Dedifferentiated amniotic fluid mesenchymal stem cell (primary cell): Measurements from ENCODE around the gene C16orf95.
"Not testable (repeated sequence)": the region's sequence is repeated elsewhere in the genome, so short reads cannot be mapped to it uniquely, and the experiment has no call there.

Experiments
- DNase-seq: peaks from one replicate; pipeline ENCODE4 v3.0.0-alpha.2; 2016; ENCODE audit errors: extremely low spot score

The C16orf95 gene

DNA sequence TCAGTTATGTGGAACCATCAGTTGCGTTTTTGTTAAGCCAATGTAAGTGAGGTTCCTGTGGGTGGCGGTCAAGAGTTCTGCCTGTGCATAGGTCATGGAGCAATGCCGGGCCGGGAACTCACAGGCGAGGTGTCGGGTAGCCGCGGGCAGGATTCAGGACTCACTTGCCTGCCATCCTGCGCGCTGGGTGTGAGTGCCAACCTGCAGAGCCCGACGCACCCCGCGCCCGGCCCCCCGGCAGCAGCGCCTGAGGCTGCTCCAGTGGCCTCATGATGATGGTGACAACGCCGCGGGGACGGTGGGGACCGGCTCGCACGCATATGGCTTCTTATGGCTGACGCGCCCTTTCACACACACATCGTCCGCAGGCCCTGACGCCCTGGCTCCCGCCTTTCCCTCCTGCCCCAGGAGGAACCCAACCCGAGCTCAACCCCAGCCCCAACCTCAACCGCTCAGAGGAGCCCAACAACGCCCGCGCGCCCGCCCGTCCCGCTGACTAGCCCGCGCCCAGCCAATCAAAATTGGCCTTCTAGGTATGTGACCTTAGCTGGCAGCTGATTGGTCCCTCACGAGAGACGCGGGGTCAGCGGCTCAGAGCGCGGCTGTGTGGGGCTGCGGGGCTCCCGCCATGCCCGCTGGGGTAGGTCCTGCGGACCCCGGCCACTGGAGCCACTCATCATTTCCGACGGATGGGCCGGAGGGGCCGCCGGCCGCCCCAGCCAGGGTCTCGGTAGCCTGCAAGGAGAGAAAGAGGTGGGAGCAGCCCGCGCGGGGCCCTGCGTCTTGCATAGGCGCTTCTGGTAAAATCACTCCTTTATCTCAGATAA, at the start of gene C16orf95:
Gene C16orf95, minus strand, starts transcription at position 470 of the 827 bp plus-strand sequence. Its CDS starts 150 bp downstream, at position 320.
- peak; percentile 96 for DNase-seq

DNA sequence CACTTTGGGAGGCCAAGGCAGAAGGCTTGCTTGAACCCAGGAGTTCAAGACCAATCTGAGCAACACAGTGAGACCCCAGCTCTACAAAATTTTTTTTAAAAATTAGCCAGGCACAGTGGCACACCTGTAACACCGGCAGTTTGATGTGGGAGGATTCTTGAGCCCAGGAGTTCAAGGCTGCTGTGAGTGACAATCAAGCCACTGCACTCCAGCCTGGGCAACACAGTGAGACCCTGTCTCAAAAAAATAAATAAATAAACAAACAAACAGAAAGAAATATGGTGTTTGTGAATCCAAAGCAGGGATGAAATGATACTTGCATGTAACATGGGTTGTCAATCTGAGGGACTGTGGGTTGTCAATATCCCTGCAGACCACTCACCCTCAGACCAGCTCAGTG, 49.7 kb upstream of the C16orf95 start:
- no peak for DNase-seq

- DNase-seq: no peak
These were observed 49.1 kb upstream of the C16orf95 start for GRCh38 chr16:87366288-87366687.

DNA sequence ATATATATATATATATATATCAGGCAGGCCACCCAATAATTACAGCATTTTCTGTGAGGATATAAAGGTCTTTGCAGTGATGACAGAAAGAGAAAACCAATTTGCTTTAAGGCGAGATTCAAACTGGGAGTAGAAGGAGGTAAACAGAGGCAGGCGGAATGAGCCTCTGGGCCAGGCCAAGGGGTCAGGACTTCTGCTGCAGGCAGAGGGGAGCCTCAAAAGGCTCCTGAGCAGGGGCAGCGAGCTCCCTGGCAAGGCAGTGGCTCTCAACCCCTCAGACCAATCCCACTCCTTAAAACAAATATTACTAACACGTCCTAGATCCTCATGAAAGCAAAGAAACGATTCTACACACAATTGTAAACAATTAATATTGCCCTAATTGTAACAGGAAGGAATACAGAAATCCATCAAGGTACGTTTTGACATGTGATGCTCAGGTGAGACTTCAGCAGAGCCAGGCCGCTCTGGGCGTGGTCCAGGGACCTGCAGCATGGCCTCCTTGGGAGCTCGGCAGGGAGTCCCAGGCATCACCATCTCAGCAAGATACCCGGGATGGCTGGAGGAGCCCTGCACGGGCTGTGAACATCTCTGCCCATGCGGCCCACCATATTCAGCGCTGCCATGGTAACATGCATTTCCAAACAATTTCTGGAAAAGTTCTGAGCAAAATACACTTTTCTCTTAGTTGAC, 48.0 kb upstream of the C16orf95 start:
- DNase-seq: no peak

DNA sequence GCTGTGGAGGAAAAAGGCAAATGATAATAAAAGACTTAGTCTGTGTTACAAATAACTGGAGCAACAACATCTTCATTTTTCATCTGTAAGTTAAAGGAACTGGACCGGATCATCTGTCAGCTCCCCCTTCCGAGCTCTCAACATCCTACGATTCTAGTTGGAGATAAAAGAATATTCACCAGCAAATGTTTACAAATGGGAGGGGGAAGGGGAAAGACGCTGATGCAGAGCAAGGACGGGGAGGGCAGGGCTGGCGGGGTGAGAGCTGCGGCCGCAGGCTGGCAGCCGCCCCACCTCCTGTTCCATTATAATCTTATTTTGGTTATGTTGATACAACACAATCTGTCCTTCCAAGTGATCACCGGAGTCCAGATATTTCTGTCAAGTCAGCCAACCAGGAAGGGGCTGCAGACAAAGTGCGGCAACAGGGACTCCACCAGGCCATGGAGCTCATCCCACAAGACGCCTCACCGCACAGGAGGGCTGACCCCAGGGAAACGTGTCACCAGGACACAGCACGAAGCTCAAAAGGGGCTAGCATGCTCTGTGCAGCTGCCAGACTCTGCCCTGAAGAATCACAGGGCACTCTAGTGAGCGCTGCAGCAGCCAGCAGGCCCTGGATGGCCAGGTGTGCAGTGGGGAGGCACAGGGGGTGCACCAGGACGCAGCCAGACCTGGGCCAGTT, 46.7 kb upstream of the C16orf95 start:
- no peak for DNase-seq

- DNase-seq: not testable (repeated sequence)
These were observed 45.8 kb upstream of the C16orf95 start for GRCh38 chr16:87362828-87363559.

DNA sequence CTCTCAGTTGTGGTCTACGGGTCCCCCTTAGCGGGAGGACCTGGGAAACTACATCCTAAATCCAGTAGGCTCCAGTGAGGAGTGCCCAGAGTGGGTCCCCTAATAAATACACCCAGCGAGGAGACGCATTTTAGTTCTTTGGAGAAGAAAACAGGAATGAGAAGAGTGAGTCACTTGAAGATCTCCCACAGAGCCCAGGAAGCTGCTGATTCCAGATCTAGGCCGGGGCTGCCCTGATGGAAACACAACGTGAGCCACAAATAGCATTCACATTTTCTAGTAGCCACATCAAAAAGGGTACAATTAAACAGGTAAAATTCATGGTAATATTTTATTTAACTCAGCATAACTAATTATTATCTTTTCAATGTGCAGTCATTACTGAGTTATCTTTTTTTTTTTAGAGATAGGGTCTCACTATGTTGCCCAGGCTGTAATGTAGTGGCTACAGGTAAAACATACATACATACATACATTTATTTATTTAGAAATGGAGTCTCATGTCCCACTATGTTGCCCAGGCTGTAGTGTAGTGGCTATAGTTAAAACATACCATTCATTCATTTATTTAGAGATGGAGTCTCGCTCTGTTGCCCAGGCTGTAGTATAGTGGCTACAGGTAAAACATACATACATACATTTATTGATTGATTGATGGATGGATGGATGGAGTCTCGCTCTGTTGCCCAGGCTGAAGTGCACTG, 44.9 kb upstream of the C16orf95 start:
- no peak for DNase-seq

- no peak for DNase-seq
These were observed 43.8 kb upstream of the C16orf95 start for GRCh38 chr16:87360862-87361610.

DNA sequence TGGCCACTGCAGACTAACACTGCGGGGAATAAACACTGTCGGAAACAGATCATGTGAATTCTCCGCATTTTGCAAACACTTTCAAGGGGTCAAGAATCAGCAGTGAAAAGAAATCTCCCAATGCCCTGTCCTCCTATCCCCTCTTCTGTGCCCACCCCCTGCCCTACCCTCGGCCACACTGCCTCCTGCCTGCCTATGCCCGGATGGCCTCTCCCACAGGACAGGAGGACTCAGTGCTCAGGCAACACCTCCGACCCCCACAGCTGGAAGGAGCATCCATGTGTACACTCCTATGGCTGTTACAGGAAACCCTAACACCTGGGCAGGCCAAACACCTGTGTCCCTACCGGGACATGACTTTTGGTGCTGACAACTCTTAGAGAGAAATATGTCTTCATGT, 41.9 kb upstream of the C16orf95 start:
- DNase-seq: no peak

DNA sequence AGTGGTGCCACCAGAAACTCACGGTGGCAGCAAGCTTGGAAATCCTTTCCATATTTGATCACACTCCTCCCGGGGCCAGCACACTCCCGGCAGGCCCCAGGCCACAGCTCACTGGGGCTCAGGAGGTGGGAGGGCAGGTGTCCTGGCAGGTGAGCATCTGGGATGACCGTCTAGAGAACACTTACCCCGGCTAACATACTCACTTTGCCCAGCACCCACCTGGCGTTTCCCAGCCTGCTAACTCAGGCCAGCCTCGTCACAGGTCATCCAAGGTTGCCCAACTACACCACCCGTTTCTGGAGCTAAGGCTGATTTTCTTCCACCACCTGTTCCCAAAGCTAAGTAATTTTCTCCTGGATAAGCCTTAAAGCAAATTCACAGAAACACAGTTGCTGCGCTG, 41.5 kb upstream of the C16orf95 start:
- no peak for DNase-seq

DNA sequence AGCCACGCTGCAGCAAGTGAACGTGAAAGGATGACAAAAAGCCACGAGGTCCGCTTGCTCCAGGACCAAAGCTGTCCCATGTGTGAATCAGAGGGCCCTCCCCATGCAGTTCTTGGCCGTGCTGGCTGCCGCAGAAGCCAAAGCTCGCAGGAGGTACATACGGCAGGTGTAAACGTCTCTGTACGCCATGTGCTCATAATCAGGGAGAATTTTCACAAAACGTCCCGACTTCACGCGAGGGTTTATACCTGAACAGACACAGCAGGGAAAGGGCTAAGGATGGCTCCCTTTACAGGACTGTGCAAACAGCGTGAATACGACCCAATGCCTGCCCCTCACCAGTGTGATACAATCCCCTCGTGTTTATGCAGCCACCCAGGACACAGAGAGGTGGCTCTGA, 41.1 kb upstream of the C16orf95 start:
- DNase-seq: no peak

GRCh38 chr16:87356491-87356853, 39.3 kb upstream of the C16orf95 start:
- DNase-seq: no peak

GRCh38 chr16:87353613-87354012, 36.4 kb upstream of the C16orf95 start:
- no peak for DNase-seq

DNA sequence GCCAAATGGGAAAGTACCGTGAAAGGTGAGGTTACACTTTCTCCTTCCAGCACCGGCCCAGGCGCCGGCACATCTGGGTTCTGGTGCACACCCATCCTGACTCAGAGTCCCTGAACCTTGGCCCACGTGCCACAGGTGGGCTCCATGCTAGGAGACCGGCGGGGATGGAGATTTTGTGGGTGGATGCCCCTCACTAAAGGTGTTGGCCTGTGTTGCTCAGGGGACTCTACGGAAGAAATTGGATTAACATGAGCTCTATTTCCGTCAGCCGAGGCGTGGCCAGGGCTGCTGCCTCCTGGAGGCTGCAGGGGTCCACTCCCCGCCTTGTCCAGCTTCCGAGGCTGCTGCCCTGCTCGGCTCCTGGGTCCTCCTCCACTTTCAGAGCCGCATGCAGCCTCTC, 35.6 kb upstream of the C16orf95 start:
- DNase-seq: no peak

- no peak for DNase-seq
These were observed 34.1 kb upstream of the C16orf95 start for GRCh38 chr16:87351320-87351698.

DNA sequence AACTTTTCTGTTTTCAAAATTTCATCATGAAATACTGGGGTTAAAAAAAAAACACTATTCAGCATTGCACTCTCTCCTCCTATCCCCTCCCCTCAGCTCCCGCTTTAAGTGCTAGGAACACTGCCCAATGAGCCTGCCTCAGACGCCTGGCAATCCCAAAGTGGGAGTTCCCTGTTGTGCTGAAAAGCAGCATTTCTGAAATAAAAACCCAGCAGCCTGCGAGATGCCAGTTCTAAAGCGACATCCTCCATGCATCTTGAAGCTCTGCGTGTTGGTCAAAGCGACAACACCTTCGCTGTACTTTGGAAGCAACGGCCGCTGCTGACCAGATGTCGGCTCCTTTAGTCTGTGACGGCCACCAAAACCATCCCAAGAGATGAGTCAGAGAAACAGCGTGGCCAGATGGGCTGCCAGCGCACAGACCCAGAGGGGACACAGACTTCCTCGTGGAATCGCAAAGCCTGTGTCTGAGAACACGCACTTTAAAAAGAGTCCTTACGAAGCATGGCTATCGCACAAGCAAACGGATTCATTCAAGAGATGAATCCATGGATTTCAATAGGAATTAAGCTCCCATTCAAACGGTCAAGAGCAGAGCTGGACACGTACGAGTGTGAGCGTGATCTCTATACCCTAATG, 33.6 kb upstream of the C16orf95 start:
- peak; percentile 24 for DNase-seq

- DNase-seq: no peak
These were observed 32.8 kb upstream of the C16orf95 start for GRCh38 chr16:87350031-87350430.

DNA sequence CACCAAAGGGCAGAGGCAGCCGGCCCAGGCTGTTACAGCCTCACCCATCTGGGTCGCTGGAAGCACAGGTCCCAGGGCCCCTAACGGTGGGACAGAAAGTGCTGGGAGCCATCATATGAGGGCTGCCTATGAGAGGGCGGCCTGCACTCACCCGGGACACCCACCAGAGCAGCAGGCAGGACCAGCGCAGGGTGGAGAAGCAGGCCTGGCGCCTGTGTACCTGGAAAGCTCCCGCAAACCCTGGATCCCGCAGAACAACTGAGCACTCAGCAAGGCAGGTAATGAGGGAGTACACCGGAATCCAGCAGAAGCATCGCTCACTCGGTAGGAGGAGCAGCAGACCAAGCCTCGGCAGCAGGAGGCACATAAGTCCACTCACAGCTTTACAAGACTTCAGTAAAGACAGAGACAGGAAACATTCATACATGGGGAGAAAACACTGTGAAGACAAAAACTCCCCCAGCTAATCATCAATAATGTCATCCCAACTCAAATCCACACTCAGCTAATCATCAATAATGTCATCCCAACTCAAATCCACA, 31.5 kb upstream of the C16orf95 start:
- no peak for DNase-seq

- DNase-seq: no peak
These were observed 30.9 kb upstream of the C16orf95 start for GRCh38 chr16:87347932-87348615.
